H1 (cell line): ENCODE data around the gene ADGRG2. TPM values are rescaled to one million over a fixed set of nuclear protein-coding genes. Genes with fewer than 3 reads are reported as not detected.

Experiments used
- CTCF ChIA-PET: fragments of 300-600 bp; sonication (Branson Sonifier 250); formaldehyde crosslinking; loops from one replicate; lab custom pipeline; 2021; ENCODE audit not compliant: partially characterized antibody; lab: Charles Lee
- POLR2A ChIA-PET: fragments of 300-600 bp; sonication (Branson Sonifier 250); formaldehyde crosslinking; loops from one replicate; lab custom pipeline; 2021; ENCODE audit warnings: inconsistent platforms; ENCODE audit not compliant: partially characterized antibody; lab: Charles Lee
- DNase-seq, 2 experiments: peaks; one replicate each; pipeline versions ENCODE4 v3.0.0 to v3.0.0-alpha.2; 2010 to 2022; ENCODE audit warnings: low spot score in 2 of 2, low read depth in 1 of 2, mixed read lengths in 1 of 2
- FAIRE-seq: peaks from 2 replicates; lab custom pipeline; 2011; peaks lifted over from hg19 to GRCh38; lab: Jason Lieb, UNC
- H2AFZ ChIP-seq: 2 replicates; pipeline ENCODE4 v1.8.1; 2012; ENCODE audit warnings: low read length, inconsistent platforms
- H2AK5ac ChIP-seq: 2 replicates; pipeline ENCODE4 v1.6.1; 2013; ENCODE audit warnings: low read depth, low read length
- H2BK120ac ChIP-seq: replicated peaks from 2 replicates; pipeline ENCODE3; 2013; ENCODE audit warnings: low read depth, low read length, inconsistent platforms
- H2BK12ac ChIP-seq: 2 replicates; pipeline ENCODE4 v1.6.1; 2013; ENCODE audit warnings: low read depth, low read length
- H2BK15ac ChIP-seq: 2 replicates; pipeline ENCODE4 v1.6.1; 2013; ENCODE audit warnings: low read length
- H2BK20ac ChIP-seq: 2 replicates; pipeline ENCODE4 v1.6.1; 2013; ENCODE audit warnings: low read length
- H2BK5ac ChIP-seq: 2 replicates; pipeline ENCODE4 v1.6.1; 2013; ENCODE audit warnings: low read depth, low read length
- H3K14ac ChIP-seq: 2 replicates; pipeline ENCODE4 v1.6.1; 2013; ENCODE audit warnings: inconsistent platforms; ENCODE audit not compliant: insufficient read length
- H3K18ac ChIP-seq: 2 replicates; pipeline ENCODE4 v1.6.1; 2013; ENCODE audit warnings: low read length; ENCODE audit errors: extremely low read depth
- H3K23ac ChIP-seq: 2 replicates; pipeline ENCODE4 v1.6.1; 2013; ENCODE audit warnings: inconsistent platforms; ENCODE audit not compliant: insufficient read length
- H3K23me2 ChIP-seq: 2 replicates; pipeline ENCODE4 v1.6.1; 2013; ENCODE audit warnings: low read depth, low read length
- H3K27ac ChIP-seq: 2 replicates; pipeline ENCODE4 v1.6.1; 2011; ENCODE audit warnings: low read depth, low read length, inconsistent platforms
- H3K27me3 ChIP-seq, 4 experiments: replicated peaks in 1 of 4; 1 replicate in 1 of 4; 2 replicates in 3 of 4; pipeline versions ENCODE4 v1.6.1 to v1.8.1; 2011 to 2013; ENCODE audit warnings: low read length in 3 of 4, mild to moderate bottlenecking in 3 of 4, inconsistent platforms in 2 of 4, mixed read lengths in 2 of 4, moderate library complexity in 1 of 4; ENCODE audit not compliant: control insufficient read depth in 3 of 4, insufficient read depth in 3 of 4; ENCODE audit errors: extremely low read depth in 1 of 4
- H3K36me3 ChIP-seq, 4 experiments: 2 replicates each; pipeline versions ENCODE4 v1.6.1 to v1.8.1; 2011 to 2013; ENCODE audit warnings: mild to moderate bottlenecking in 4 of 4, low read length in 3 of 4, moderate library complexity in 2 of 4, control low read depth in 1 of 4, inconsistent platforms in 1 of 4; ENCODE audit not compliant: insufficient read depth in 4 of 4, control insufficient read depth in 2 of 4
- H3K4ac ChIP-seq: replicated peaks from 2 replicates; pipeline ENCODE3; 2013; ENCODE audit warnings: low read length, low read depth, mixed read lengths, inconsistent platforms; ENCODE audit not compliant: insufficient read length
- H3K4me1 ChIP-seq, 4 experiments: replicated peaks in 1 of 4; 1 replicate in 1 of 4; 2 replicates in 3 of 4; pipeline versions ENCODE4 v1.6.1 to v1.8.1; 2011 to 2013; ENCODE audit warnings: low read length in 3 of 4, inconsistent platforms in 2 of 4, mixed read lengths in 1 of 4; ENCODE audit not compliant: insufficient read depth in 4 of 4, control insufficient read depth in 3 of 4
- H3K4me2 ChIP-seq, 2 experiments: 2 replicates each; pipeline versions ENCODE4 v1.6.1 to v1.8.1; 2011 to 2013; ENCODE audit warnings: low read depth in 2 of 2, low read length in 2 of 2, control low read depth in 1 of 2, inconsistent platforms in 1 of 2, mild to moderate bottlenecking in 1 of 2; ENCODE audit not compliant: insufficient read depth in 1 of 2
- H3K4me3 ChIP-seq, 4 experiments: fragments of 200-600, 300-600 bp in 1 of 4; sonication (generic), shearing (Covaris generic), sonication (Bioruptor Twin) in 1 of 4; 2 replicates each; pipeline versions ENCODE4 v1.5.1 to v1.8.1; 2011 to 2016; ENCODE audit warnings: low read length in 4 of 4, low read depth in 3 of 4, control low read depth in 2 of 4, inconsistent platforms in 2 of 4, mild to moderate bottlenecking in 2 of 4, mixed read lengths in 1 of 4, moderate library complexity in 1 of 4; ENCODE audit not compliant: insufficient read depth in 2 of 4; ENCODE audit errors: extremely low read depth in 1 of 4
- H3K56ac ChIP-seq: replicated peaks from 2 replicates; pipeline ENCODE3; 2013; ENCODE audit warnings: low read depth, mild to moderate bottlenecking, mixed read lengths, low read length, inconsistent platforms; ENCODE audit not compliant: insufficient read length
- H3K79me1 ChIP-seq: 2 replicates; pipeline ENCODE4 v1.6.1; 2013; ENCODE audit warnings: low read depth, low read length, control low read depth
- H3K79me2 ChIP-seq, 2 experiments: 2 replicates each; pipeline versions ENCODE4 v1.6.1 to v1.8.1; 2012 to 2013; ENCODE audit warnings: low read length in 2 of 2, mild to moderate bottlenecking in 2 of 2, inconsistent platforms in 1 of 2; ENCODE audit not compliant: insufficient read depth in 2 of 2, control insufficient read depth in 1 of 2
- H3K9ac ChIP-seq, 4 experiments: replicated peaks in 1 of 4; 1 replicate in 1 of 4; 2 replicates in 3 of 4; pipeline versions ENCODE4 v1.6.1 to v1.8.1; 2011 to 2013; ENCODE audit warnings: low read depth in 3 of 4, low read length in 3 of 4, control low read depth in 2 of 4, mild to moderate bottlenecking in 2 of 4, moderate library complexity in 2 of 4, inconsistent platforms in 1 of 4; ENCODE audit errors: extremely low read depth in 1 of 4
- H3K9me3 ChIP-seq, 2 experiments: 2 replicates each; pipeline versions ENCODE4 v1.6.1 to v1.8.1; 2012 to 2013; ENCODE audit warnings: mild to moderate bottlenecking in 2 of 2, moderate library complexity in 2 of 2, control low read depth in 1 of 2, inconsistent platforms in 1 of 2, low read depth in 1 of 2, low read length in 1 of 2, mixed read lengths in 1 of 2; ENCODE audit not compliant: insufficient read depth in 2 of 2
- H4K20me1 ChIP-seq, 2 experiments: replicated peaks in 1 of 2; 2 replicates each; pipeline versions ENCODE3 to v1.8.1; 2011 to 2013; ENCODE audit warnings: inconsistent platforms in 2 of 2, low read length in 2 of 2, mild to moderate bottlenecking in 1 of 2; ENCODE audit not compliant: insufficient read depth in 2 of 2, control insufficient read depth in 1 of 2
- H4K5ac ChIP-seq: 2 replicates; pipeline ENCODE4 v1.6.1; 2013; ENCODE audit warnings: low read length, low read depth, mixed read lengths, inconsistent platforms; ENCODE audit not compliant: insufficient read length
- H4K8ac ChIP-seq: 2 replicates; pipeline ENCODE4 v1.8.0; 2013; ENCODE audit warnings: mild to moderate bottlenecking, moderate library complexity, low read length, inconsistent platforms; ENCODE audit not compliant: insufficient read depth; ENCODE audit errors: extremely low read depth
- H4K91ac ChIP-seq: replicated peaks from 2 replicates; pipeline ENCODE3; 2013; ENCODE audit warnings: low read length, mixed read lengths, inconsistent platforms; ENCODE audit not compliant: insufficient read length
- CTBP2 ChIP-seq: IDR thresholded peaks from 2 replicates; pipeline ENCODE4 v1.7.0; 2011; ENCODE audit warnings: borderline replicate concordance, mild to moderate bottlenecking, moderate library complexity, mixed read lengths, low read length; ENCODE audit not compliant: insufficient read depth, insufficient read length
- JUND ChIP-seq: IDR thresholded peaks from 2 replicates; pipeline ENCODE4 v1.6.1; 2011; ENCODE audit warnings: mild to moderate bottlenecking, improper control_type of control experiment, low read length
- RBBP5 ChIP-seq: IDR thresholded peaks from 2 replicates; pipeline ENCODE4 v1.7.1; 2012; ENCODE audit warnings: low read depth, mild to moderate bottlenecking, inconsistent platforms, low read length, moderate library complexity, borderline replicate concordance
- SP1 ChIP-seq: IDR thresholded peaks from 2 replicates; pipeline ENCODE4 v1.6.1; 2011; ENCODE audit warnings: low read depth, low read length
- SP4 ChIP-seq: IDR thresholded peaks from 2 replicates; pipeline ENCODE4 v1.6.1; 2012; ENCODE audit warnings: low read length, inconsistent platforms
- TAF1 ChIP-seq: IDR thresholded peaks from 2 replicates; pipeline ENCODE4 v1.6.1; 2011; ENCODE audit warnings: mild to moderate bottlenecking, low read depth, low read length
- USF2 ChIP-seq: IDR thresholded peaks from 2 replicates; pipeline ENCODE4 v1.6.1; 2011; ENCODE audit warnings: low read length, improper control_type of control experiment
- WGBS, 2 experiments: shearing (Covaris generic) in 1 of 2; methylation state at CpG; one replicate each; pipeline versions ENCODE4 v1.1.6 to v1.1.7; 2013 to 2015; ENCODE audit warnings: low lambda C conversion rate in 2 of 2, mixed read lengths in 2 of 2, inconsistent platforms in 1 of 2, low coverage in 1 of 2, missing lambda C conversion rate in 1 of 2; ENCODE audit not compliant: insufficient replicate concordance in 2 of 2, insufficient coverage in 1 of 2, insufficient read length in 1 of 2; ENCODE audit errors: extremely low coverage in 1 of 2, missing lambda C conversion rate in 1 of 2; 5-methylcytosine and 5-hydroxymethylcytosine counted together
- polyA plus RNA-seq, 7 experiments: library from polyadenylated mRNA; depleted of rRNA in 3 of 7; stranded (reverse) in 5 of 7; unstranded in 2 of 7; fragments of >200 nt in 5 of 7; fragments of 200-250 nt in 2 of 7; gene quantifications; 1 replicate in 5 of 7; 2 replicates in 1 of 7; 4 replicates in 1 of 7; pipeline versions ENCODE4 v1.2.1 to v1.2.3, GENCODE V29; 2011 to 2013; ENCODE audit warnings: missing spikeins in 2 of 7, mixed read lengths in 2 of 7
- total RNA-seq: library from RNA; stranded (reverse); fragmentation: NEBNext Ultra II Directional; extraction: Animal tissue kit (Norgen Biotek cat#: 25700); gene quantifications from 2 replicates; pipeline ENCODE4 v1.2.1, GENCODE V29; 2021

ADGRG2 gene
- total and polyA plus RNA-seq, 2 of the 8 experiments (the other 6 are each of a cell fraction or from before 2014, with no cell fraction given): 8.9 to 13.3 TPM

DNA sequence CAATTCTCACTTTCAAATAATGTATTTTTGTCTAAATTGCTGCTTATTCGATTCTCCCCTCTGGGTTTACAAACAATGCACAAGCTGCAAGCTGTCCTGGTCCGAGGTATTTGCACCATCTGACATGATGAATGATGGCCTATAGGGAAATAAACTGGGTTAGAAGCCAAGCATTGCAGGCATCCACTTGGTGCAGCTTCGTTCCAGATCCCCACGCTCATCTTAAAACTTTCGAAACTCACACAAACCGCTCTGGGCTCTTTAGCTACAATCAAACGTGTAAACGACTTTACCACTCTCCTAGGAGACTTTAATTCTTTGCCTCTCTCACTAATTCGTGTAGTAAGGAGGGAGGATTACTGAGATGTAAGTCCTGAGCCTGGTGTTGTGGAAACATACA lies 157.4 kb downstream of the ADGRG2 start:
- Histone ChIP-seq H4K5ac (no peak overlapping the region), H3K27ac (no peak overlapping the region), H3K36me3 (no peaks in the 10 kb centered on the region; a peak in 1 of 8 replicates), H4K20me1 (peaks cover 0 to 2% of the 10 kb centered on the region in 2 experiments), H3K4me1 (no peaks in the 10 kb centered on the region), H2BK5ac (no peak overlapping the region), H2AK5ac (no peak overlapping the region), H3K18ac (no peak overlapping the region), H2AFZ (no peak overlapping the region), H4K8ac (no peak overlapping the region), H3K79me2 (no peaks in the 10 kb centered on the region), H3K56ac (no peak overlapping the region), H2BK120ac (no peak overlapping the region), H2BK20ac (no peak overlapping the region), H3K23ac (no peak overlapping the region), H3K14ac (no peak overlapping the region), H4K91ac (no peak overlapping the region), H3K23me2 (no peaks in the 10 kb centered on the region), H3K9ac (no peak overlapping the region), H3K79me1 (no peaks in the 10 kb centered on the region), H3K4me2 (no peak overlapping the region), H3K4me3 (no peak overlapping the region), H3K4ac (no peak overlapping the region), H2BK12ac (no peak overlapping the region), H2BK15ac (no peak overlapping the region), H3K27me3 (no peaks in the 10 kb centered on the region), H3K9me3 (no peaks in the 10 kb centered on the region)
- 89% methylated on average over 9 of the region's 9 CpGs; no CpG with 5 or more reads in 1 of the 2 experiments for WGBS, 2 experiments
- ChIA-PET POLR2A (no interaction called here), CTCF (interaction anchor here (2.8 kb wide), 1 partner anchor 369 kb away, joined by 9 read pairs; no protein-coding TSS in a partner anchor)
- TF ChIP-seq TAF1: no peak
- no peak for TF ChIP-seq JUND
- TF ChIP-seq CTBP2: no peak
- no peak for TF ChIP-seq SP4
- no peak for TF ChIP-seq RBBP5
- TF ChIP-seq SP1: no peak
- no peak for TF ChIP-seq USF2
- no peak for DNase-seq
- no peak for FAIRE-seq
